Skeletal muscle satellite cell (primary cell): Measurements from ENCODE around the gene AVPR1A.
A peak's percentile ranks its signal among the peaks of the same experiment; 100 is the strongest.

Experiments
- H3K27me3 ChIP-seq: 2 replicates; pipeline ENCODE4 v1.7.0; 2013; ENCODE audit warnings: low read length; ENCODE audit not compliant: control insufficient read depth, insufficient read depth
- H3K36me3 ChIP-seq: 2 replicates; pipeline ENCODE4 v1.7.0; 2013; ENCODE audit warnings: mild to moderate bottlenecking, control low read depth, low read length; ENCODE audit not compliant: insufficient read depth
- H3K4me1 ChIP-seq: 2 replicates; pipeline ENCODE4 v1.7.0; 2013; ENCODE audit warnings: low read length; ENCODE audit not compliant: control insufficient read depth, insufficient read depth
- H3K4me2 ChIP-seq: 2 replicates; pipeline ENCODE4 v1.7.0; 2013; ENCODE audit warnings: mild to moderate bottlenecking, low read length
- H3K4me3 ChIP-seq: 2 replicates; pipeline ENCODE4 v1.7.0; 2013; ENCODE audit warnings: low read length
- H3K9ac ChIP-seq: 2 replicates; pipeline ENCODE4 v1.7.0; 2013; ENCODE audit warnings: mild to moderate bottlenecking, low read depth, low read length, moderate library complexity
- H3K9me3 ChIP-seq: replicated peaks from 2 replicates; pipeline ENCODE4 v1.7.0; 2013; ENCODE audit warnings: mild to moderate bottlenecking, control low read depth, low read length

Gene AVPR1A

GRCh38 chr12:63149909-63150712 is 890 bp downstream of the AVPR1A start:
- H3K4me3 ChIP-seq = no peak overlapping the region
- no peaks in the 10 kb centered on the region for H3K9me3 ChIP-seq
- peaks cover 83% of the 10 kb centered on the region for H3K27me3 ChIP-seq
- peaks cover 16% of the 10 kb centered on the region for H3K4me1 ChIP-seq
- no peaks in the 10 kb centered on the region for H3K36me3 ChIP-seq
- peak overlapping the region; percentile 64 for H3K4me2 ChIP-seq
- H3K9ac ChIP-seq = no peak overlapping the region

- H3K4me1 ChIP-seq = no peaks in the 10 kb centered on the region
- H3K27me3 ChIP-seq = peaks cover 53% of the 10 kb centered on the region
- H3K4me3 ChIP-seq = no peak overlapping the region
- no peaks in the 10 kb centered on the region for H3K36me3 ChIP-seq
- H3K9me3 ChIP-seq = no peaks in the 10 kb centered on the region
- H3K4me2 ChIP-seq = no peak overlapping the region
- no peak overlapping the region for H3K9ac ChIP-seq
Measured at GRCh38 chr12:63144556-63144955, 6.4 kb downstream of the AVPR1A start.

DNA sequence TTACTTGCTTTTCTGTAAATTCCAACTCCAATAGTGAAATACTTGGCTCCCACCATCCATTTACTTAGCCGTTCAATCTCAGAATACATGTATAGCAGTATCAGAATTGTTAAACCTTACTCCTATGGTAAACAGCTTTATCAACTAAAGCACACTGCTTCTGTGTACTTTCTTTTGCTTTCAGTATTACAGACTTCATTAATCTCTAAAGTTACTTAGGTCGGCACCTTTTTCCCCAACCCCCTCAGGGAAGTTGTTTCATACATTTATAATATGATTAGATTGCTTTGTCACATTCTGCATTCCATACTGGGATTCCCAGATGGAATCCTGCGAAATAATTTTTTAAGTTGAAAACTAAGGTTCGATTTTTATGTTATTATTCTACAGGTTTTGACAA is 12.5 kb downstream of the AVPR1A start:
- H3K4me3 ChIP-seq = no peak overlapping the region
- no peak overlapping the region for H3K4me2 ChIP-seq
- H3K9ac ChIP-seq = no peak overlapping the region
- no peaks in the 10 kb centered on the region for H3K36me3 ChIP-seq
- no peaks in the 10 kb centered on the region for H3K9me3 ChIP-seq
- peaks cover 25% of the 10 kb centered on the region for H3K27me3 ChIP-seq
- H3K4me1 ChIP-seq = no peaks in the 10 kb centered on the region

- Histone ChIP-seq H3K36me3 (no peaks in the 10 kb centered on the region), H3K4me2 (no peak overlapping the region), H3K9ac (no peak overlapping the region), H3K4me1 (no peaks in the 10 kb centered on the region), H3K4me3 (no peak overlapping the region), H3K9me3 (no peaks in the 10 kb centered on the region), H3K27me3 (peaks cover 29% of the 10 kb centered on the region)
Measured at GRCh38 chr12:63133981-63134380, 17.0 kb downstream of the AVPR1A start.

- no peak overlapping the region for H3K9ac ChIP-seq
- no peaks in the 10 kb centered on the region for H3K4me1 ChIP-seq
- no peak overlapping the region for H3K4me3 ChIP-seq
- H3K27me3 ChIP-seq = peaks cover 27% of the 10 kb centered on the region
- no peaks in the 10 kb centered on the region for H3K9me3 ChIP-seq
- no peak overlapping the region for H3K4me2 ChIP-seq
- H3K36me3 ChIP-seq = no peaks in the 10 kb centered on the region
Measured at GRCh38 chr12:63132201-63132600, 18.8 kb downstream of the AVPR1A start.

DNA sequence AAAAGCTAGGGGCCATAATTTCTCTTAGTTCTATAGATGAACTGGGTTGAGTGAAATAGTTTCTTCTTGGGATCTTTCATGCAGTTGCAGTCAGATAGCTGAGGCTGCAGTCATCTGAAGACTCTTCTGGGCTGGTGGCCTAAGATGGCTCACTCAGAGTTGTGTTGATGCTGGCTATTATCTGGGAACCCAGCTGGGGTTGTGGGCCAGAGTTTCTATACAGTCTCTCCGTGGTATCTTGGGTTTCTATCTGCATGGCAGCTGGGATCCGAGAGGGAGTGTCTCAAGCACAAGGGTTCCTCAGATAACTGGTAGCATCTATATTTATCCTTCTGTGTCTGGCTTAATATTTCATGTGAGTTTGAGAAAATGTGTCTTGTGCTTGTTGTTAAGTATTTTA is 21.1 kb downstream of the AVPR1A start:
- Histone ChIP-seq H3K27me3 (peaks cover 26% of the 10 kb centered on the region), H3K4me1 (no peaks in the 10 kb centered on the region), H3K36me3 (no peaks in the 10 kb centered on the region), H3K9ac (no peak overlapping the region), H3K4me3 (no peak overlapping the region), H3K4me2 (no peak overlapping the region), H3K9me3 (no peaks in the 10 kb centered on the region)

- H3K4me1 ChIP-seq = no peaks in the 10 kb centered on the region
- H3K36me3 ChIP-seq = no peaks in the 10 kb centered on the region
- no peak overlapping the region for H3K4me3 ChIP-seq
- no peak overlapping the region for H3K4me2 ChIP-seq
- H3K27me3 ChIP-seq = peaks cover 11% of the 10 kb centered on the region
- H3K9me3 ChIP-seq = no peaks in the 10 kb centered on the region
- no peak overlapping the region for H3K9ac ChIP-seq
Measured at GRCh38 chr12:63124778-63125177, 26.2 kb downstream of the AVPR1A start.

DNA sequence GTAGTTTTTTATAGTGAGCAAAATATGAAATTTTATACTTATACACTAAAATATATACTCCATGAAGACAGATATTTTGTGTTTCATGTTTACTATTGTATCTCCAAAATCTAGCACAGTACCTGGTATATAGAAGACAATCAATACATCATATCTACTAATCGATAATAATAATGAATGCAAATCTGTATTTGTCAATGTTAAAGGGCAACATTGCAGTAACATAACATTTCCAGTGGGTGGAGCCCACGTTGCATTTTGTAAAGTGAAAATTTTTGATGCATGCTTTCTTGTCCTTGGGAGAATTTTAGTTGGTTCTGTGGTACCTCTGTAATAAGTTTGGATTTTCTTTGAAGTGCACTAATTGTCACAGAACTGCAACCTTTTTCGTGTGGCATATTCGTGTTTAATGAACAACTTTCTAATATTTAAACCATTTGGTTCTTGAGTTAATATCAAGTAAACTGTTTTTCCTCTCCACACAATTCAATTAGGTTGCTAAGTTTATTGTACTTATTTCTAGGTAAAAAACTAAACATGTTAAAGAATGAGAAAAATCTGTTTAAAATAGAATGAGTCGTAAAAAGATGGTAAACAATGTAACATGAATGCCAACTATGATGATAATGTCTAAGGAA is 47.4 kb downstream of the AVPR1A start:
- H3K4me2 ChIP-seq = no peak overlapping the region
- H3K36me3 ChIP-seq = no peaks in the 10 kb centered on the region
- no peaks in the 10 kb centered on the region for H3K4me1 ChIP-seq
- H3K27me3 ChIP-seq = peaks cover 49% of the 10 kb centered on the region
- no peaks in the 10 kb centered on the region for H3K9me3 ChIP-seq
- no peak overlapping the region for H3K4me3 ChIP-seq
- H3K9ac ChIP-seq = no peak overlapping the region

- Histone ChIP-seq H3K4me2 (no peak overlapping the region), H3K9ac (no peak overlapping the region), H3K27me3 (peaks cover 45% of the 10 kb centered on the region), H3K9me3 (no peaks in the 10 kb centered on the region), H3K36me3 (no peaks in the 10 kb centered on the region), H3K4me3 (no peak overlapping the region), H3K4me1 (no peaks in the 10 kb centered on the region)
Measured at GRCh38 chr12:63101920-63102319, 49.1 kb downstream of the AVPR1A start.

DNA sequence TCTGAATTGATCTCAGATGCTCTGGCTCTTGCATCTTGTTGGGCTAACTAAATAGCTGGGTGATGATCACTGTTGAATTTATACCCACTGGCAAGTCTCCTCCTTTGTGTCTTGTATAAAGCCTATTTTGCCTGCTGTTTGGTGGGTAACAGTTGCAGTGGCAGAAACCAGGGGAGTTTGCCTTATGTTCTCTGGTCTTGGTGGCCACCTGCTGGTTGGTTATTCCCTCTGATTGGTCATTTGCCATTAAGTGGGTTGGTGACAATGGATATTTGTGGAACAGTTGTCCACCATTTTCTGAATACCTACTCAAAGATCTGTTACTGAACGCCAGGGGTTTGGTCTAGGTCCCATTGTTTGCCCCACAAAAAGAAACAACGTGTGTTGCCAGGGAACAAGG is 52.1 kb downstream of the AVPR1A start:
- no peaks in the 10 kb centered on the region for H3K9me3 ChIP-seq
- H3K4me3 ChIP-seq = no peak overlapping the region
- no peaks in the 10 kb centered on the region for H3K36me3 ChIP-seq
- H3K9ac ChIP-seq = no peak overlapping the region
- peaks cover 44% of the 10 kb centered on the region for H3K27me3 ChIP-seq
- no peaks in the 10 kb centered on the region for H3K4me1 ChIP-seq
- H3K4me2 ChIP-seq = no peak overlapping the region

DNA sequence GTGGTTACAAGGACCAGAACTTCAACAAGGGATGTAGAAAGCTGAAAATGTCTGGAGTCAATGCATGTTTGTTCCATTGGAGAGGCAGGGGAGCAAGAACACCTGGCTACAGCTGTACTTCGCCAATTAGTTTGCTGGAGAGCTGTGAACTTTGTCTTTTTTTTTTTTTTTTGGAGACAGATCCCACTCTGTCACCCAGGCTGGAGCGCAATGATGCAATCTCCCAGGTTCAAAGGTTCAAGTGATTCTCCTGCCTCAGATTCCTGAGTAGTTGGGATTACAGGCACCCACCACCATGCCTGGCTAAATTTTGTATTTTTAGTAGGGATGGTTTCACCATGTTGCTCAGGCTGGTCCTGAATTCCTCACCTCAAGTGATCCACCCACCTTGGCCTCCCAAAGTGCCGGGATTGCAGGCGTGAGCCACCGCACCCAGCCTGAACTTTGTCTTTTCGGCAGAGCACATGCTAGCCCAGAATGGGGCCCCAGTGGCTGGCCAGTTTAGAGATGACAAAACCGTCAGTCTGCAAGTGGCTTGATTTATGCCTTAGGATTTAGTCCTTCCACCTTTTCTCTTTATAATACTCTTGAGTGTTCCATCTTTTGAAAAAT is 55.5 kb downstream of the AVPR1A start:
- Histone ChIP-seq H3K4me1 (no peaks in the 10 kb centered on the region), H3K27me3 (peaks cover 63% of the 10 kb centered on the region), H3K4me2 (no peak overlapping the region), H3K4me3 (no peak overlapping the region), H3K36me3 (no peaks in the 10 kb centered on the region), H3K9ac (no peak overlapping the region), H3K9me3 (no peaks in the 10 kb centered on the region)
